Frontal cortex (tissue), 4 donors: ENCODE data around the gene INPP5J. TPM values are rescaled to one million over a fixed set of nuclear protein-coding genes. Genes with fewer than 3 reads are reported as not detected.

Experiments
- DNase-seq, 2 donors: peaks; one replicate each; pipeline ENCODE4 v3.0.0; 2012; ENCODE audit warnings: low spot score in 2 of 2
- FAIRE-seq: peaks from 2 replicates; lab custom pipeline; 2012; peaks lifted over from hg19 to GRCh38; lab: Jason Lieb, UNC
- total RNA-seq: library from RNA; depleted of rRNA; stranded (reverse); fragments of >200 nt; gene quantifications from one replicate; pipeline ENCODE4 v1.2.3, GENCODE V29; 2014
- donor health status: control.
- donor health status: control.
- donor health status: control.

The INPP5J gene
- total RNA-seq, 1 donor from 2014 or later = 2.0 TPM

- no peak for FAIRE-seq
- no peak for DNase-seq
Measured at GRCh38 chr22:31121403-31121802, 1.4 kb upstream of the INPP5J start.

DNA sequence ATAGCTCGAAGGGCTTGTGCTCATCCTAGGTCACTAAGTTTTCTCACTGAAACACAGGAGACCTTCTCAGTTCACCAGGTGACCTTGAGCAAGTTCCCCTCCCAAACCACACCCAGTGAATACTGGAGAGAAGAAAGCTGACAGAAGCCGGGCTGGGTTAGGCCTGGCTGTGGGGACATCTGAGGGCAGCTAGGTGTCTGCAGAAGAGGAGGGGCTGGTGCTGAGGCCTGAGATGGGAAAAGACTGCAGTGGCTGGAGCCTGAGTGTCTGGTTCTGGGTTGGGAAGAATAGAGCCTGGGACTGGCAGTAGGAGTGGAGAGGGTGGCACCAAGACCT is 602 bp upstream of the INPP5J start:
- DNase-seq (no peak), FAIRE-seq (no peak)

- no peak for DNase-seq
- no peak for FAIRE-seq
Measured at GRCh38 chr22:31123292-31123602, 481 bp downstream of the INPP5J start.

DNA sequence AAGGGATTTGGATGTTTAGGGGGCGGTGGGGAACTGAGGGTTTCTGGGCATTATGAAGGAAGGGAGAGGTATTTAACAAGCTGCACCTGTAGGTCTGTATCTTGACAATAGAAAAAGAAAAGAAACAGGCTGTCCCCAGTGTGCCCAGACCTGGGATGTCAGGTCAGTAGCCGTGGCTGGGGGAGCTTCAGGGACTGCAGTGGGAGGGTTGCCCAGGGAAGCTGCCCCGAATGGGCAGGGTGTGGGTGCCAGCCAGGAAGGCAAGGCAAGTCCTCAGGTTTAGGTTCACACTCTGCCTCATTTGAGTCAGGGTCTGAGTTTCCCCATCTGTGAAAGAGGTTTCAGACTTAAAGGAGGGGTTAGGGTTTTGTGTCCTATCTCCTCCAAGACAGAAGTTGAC is 1.5 kb downstream of the INPP5J start:
- no peak for DNase-seq
- FAIRE-seq = no peak

DNA sequence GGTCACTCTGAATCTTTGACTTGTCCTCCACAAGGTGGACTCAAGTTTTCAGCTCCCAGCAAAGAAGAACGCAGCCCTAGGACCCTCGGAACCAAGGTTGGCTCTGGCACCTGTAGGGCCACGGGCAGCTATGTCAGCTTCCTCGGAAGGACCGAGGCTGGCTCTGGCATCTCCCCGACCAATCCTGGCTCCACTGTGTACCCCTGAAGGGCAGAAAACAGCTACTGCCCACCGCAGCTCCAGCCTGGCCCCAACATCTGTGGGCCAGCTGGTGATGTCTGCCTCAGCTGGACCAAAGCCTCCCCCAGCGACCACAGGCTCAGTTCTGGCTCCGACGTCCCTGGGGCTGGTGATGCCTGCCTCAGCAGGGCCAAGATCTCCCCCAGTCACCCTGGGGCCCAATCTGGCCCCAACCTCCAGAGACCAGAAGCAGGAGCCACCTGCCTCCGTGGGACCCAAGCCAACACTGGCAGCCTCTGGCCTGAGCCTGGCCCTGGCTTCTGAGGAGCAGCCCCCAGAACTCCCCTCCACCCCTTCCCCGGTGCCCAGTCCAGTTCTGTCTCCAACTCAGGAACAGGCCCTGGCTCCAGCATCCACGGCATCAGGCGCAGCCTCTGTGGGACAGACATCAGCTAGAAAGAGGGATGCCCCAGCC is 2.2 kb downstream of the INPP5J start:
- no peak for FAIRE-seq
- DNase-seq = no peak

- no peak for DNase-seq
- no peak for FAIRE-seq
Measured at GRCh38 chr22:31125521-31126117, 2.9 kb downstream of the INPP5J start.

DNA sequence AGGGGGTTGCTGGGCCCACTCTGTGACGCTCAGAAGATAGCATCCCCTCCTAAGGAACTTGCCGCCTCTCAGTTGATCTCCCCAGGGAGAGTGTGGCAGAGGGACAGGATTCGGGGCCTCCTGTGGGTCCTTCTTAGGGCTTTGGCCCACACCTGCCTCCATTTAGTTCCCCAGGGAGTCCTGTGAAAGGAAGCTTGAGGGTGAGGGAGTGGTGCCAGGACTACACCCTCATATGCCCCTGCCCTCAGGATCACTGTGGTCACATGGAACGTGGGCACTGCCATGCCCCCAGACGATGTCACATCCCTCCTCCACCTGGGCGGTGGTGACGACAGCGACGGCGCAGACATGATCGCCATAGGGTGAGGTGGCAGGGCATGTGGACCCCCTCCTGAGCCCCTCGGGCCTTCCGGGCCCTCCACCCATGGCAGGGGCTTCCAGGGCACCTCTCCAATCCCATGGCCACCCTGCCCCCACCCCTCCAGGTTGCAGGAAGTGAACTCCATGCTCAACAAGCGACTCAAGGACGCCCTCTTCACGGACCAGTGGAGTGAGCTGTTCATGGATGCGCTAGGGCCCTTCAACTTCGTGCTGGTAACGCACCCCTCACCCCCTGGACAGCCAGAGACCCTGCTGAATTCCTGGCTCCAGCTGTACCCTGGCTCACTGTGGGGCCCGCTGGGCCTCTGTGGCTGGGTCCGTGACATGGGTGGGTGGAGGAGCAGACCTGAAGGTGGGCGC is 3.5 kb downstream of the INPP5J start:
- FAIRE-seq = no peak
- no peak for DNase-seq

DNA sequence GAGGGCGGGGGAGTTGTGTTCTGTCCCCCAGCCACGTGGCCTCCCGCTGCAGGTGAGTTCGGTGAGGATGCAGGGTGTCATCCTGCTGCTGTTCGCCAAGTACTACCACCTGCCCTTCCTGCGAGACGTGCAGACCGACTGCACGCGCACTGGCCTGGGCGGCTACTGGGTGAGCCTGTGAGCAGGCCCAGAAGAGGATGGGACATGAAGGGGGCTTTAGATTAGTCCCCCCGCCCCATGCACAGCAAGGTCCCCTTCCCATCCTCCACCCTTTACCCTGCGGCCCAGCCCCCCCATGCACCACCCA is 4.1 kb downstream of the INPP5J start:
- FAIRE-seq (no peak), DNase-seq (no peak)

DNA sequence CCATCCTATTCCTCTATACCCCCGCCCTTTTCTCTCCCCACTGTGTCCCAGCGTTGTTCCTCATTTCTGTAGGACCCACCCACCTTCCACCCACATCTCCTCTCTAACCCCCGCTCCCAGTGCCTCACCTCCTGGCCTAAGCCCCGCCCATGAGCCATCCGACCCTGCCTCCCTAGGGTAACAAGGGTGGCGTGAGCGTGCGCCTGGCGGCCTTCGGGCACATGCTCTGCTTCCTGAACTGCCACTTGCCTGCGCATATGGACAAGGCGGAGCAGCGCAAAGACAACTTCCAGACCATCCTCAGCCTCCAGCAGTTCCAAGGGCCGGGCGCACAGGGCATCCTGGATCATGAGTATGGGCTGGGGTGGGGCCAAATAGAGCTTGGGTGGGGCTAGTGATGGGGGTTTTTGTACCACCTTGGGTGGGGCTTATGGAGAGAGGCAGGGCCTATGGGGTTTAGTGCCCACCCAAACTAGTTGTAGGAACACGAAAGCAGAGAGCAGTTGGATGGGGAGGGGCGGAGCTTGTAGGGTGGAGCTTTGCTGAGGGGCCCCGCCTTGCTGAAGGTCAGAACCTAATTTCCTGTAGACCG is 4.5 kb downstream of the INPP5J start:
- DNase-seq (no peak), FAIRE-seq (no peak)

- DNase-seq = no peak
- FAIRE-seq = no peak
Measured at GRCh38 chr22:31128156-31128555, 5.4 kb downstream of the INPP5J start.

DNA sequence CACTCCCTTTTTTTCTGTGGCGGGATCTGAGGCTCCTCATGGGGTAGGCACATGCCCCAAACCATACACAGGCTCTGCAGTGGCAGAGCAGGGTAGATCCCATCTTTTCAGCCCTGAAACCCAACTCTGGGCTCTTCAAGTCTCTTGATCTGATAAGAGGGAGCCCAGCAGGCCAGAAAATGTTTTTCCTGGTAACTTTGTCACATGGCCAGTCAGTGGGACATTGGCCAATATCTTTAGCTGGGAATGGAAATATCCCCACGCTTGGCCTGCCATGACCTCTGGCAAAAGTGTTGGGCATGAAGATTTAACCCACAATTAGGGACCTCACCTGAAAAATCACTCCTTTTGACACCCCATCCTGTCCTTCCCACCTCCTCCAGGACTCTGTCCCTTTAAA is 8.1 kb downstream of the INPP5J start:
- FAIRE-seq (no peak), DNase-seq (no peak)

DNA sequence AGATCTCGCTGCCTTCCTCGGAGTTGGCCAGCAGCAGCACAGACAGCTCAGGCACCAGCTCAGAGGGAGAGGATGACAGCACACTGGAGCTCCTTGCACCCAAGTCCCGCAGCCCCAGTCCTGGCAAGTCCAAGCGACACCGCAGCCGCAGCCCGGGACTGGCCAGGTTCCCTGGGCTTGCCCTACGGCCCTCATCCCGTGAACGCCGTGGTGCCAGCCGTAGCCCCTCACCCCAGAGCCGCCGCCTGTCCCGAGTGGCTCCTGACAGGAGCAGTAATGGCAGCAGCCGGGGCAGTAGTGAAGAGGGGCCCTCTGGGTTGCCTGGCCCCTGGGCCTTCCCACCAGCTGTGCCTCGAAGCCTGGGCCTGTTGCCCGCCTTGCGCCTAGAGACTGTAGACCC is 11.1 kb downstream of the INPP5J start:
- peak; percentile 3 to 11 for DNase-seq
- FAIRE-seq = no peak

- FAIRE-seq = no peak
- peak; percentile 12 for DNase-seq
Measured at GRCh38 chr22:31134688-31135087, 11.9 kb downstream of the INPP5J start.

DNA sequence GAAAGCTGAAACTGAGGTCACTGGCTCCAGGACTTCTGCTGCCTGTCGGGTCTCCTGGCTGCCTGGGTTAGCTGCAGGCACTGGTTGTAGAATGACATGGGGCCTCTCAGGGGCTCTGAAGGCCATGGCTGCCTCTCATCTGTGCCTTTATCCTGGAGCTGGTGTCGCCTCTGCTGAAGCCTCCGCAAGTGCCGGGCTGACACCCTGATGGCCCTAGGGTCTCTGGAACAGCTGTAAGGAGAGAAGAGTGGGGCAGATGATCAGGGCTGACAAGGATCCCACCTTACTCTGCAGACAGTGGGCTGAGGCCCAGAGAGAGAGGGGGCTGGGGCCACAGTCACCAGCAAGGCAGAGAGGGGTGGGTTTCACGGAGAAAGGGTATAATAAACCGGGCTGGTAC is 12.9 kb downstream of the INPP5J start:
- DNase-seq (peak in 1 of 2 donors; percentile 9), FAIRE-seq (no peak)

DNA sequence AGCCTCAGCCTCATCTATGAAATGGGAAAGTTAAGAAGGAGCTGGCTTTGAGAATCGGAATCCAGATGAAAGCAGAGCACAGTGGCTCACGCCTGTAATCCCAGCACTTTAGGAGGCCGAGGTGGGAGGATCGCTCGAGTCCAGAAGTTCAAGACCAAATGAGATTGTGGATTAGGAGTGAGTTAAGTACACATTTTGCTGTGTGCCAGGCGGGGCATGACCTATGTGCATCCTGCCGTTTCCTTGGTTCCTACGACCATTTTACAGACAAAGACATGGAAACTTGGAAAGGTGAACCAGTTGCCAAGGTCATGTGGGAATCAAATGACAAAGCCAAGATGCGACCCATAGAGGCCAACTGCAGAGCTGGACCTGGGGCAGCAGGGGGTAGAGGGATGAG is 13.4 kb downstream of the INPP5J start:
- FAIRE-seq (no peak), DNase-seq (peak in 1 of 2 donors; percentile 3)

DNA sequence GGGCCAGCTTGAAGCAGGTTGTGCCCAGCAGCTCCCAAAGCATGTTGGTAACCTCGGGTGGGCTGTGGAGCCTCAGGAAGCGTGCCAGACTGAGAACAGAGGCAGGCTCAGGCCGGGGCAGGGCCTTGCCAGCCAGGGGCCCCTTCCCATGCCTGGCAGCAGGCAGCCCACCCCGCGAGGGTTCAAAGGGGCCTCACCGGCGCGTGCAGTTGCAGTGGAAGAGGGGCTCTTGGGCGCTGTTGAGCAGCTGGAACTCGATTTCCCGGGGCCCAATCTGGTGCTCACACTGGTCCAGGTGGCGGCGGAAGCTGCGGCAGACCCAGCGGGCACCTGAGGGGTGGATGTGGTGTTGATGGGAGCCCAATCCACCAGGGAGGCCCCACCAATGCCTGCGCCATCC is 13.9 kb downstream of the INPP5J start:
- DNase-seq (no peak), FAIRE-seq (no peak)

DNA sequence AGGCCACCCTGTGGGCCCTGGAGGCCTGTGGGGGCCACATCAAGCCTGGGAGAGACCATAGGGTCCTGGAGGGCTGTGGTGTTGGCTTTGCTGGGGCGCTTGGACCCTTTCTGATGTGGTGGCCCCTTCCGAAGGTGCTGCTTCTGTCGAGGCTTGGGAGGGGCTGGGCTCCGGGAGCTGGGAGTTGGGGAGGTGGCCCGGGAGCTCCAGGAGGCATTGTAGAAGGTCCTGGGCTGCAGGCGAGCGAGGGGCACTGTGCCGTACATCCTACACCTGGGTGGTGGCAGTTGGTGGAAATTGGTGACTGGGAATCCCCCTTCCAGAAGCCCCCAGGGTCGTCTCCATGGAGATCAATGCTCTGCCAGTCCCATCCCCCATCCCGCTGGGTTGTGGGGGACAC is 15.0 kb downstream of the INPP5J start:
- DNase-seq = no peak
- no peak for FAIRE-seq

DNA sequence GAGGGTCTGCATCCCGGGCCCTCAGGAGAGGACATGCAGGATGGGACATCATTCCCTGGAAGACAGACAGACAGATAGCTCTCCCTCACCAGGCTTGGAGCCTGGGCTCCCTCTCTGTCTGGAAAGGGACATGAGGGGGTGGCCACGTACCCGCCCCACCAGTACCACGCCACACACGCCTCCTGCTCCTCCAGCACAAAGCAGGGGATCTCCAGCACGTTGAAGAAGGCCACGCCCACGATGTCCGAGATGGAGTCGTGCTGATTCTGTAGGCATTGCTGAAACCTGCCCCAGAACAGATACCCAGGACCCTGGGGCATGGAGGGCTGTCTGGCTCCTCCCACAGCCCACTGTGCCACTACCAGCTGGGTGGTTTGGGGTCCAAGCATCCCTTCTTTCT is 15.4 kb downstream of the INPP5J start:
- no peak for FAIRE-seq
- DNase-seq = no peak

DNA sequence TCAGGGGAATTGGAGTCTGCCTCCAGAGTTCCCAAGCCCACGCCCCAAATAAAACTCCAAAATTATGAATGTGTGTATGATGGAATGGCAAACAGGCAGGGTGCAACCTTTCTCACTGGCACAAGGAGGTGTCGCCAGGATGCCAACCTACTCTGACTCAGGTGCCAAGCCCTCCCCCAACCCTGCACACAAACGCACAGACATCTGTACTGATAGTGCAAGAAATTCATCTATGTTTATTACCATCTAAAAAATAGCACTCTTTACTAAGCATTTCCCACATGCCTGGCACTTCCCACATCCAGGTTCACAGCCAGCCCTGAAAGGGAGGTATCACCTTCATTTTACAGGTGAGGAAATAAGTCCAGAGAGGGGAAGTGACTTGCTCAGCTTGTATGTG is 16.3 kb downstream of the INPP5J start:
- FAIRE-seq (no peak), DNase-seq (no peak)

DNA sequence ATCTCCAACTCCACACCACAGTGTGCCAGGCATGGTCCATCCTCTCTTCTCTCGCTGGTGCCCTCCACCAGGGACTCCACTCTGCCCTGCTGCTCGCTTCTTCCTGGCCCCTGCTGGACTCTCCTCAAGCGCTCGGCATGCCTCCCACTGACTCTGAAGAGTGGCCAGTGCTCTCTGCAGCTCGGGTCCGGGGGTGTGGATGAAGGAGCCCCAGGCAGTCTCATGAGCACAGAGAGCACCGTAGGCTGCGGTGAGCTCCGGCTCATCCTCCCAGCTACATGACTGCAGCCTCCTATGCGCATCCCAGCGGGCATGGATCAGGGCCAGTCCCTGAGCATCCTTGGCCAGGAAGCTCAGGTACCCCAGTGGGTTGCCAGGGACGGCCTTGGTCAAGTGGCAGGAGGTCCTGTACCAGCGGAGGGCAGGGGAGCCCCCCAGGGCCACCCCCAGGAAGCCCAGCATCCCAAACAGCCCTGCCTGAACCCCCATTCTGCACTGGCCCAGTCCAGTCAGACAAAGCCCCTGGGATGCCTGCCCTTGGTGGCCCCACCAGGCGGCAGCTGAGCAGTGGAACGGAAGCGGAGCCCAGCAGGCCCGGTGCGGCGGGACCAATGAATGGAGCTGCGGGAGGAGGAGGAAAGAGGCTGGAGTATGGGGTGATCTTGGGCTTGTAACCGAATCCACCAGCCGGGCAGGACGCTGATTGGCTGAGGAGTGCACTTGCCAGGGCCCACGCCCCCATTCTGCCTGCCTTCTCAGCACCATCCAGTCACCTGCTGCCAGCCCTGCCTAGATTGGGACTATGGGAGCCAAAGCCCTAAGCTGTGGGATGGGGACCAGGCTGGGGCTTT is 17.3 kb downstream of the INPP5J start, which contains the start of gene PLA2G3:
PLA2G3 (minus strand) TSS at position 643 of the 851 bp plus-strand sequence; CDS start at position 489, 154 bp downstream.
- DNase-seq (peak in 1 of 2 donors; percentile 3), FAIRE-seq (no peak)
